H1 (cell line): ENCODE data around the gene DHRS2. TPM values are rescaled to one million over a fixed set of nuclear protein-coding genes. Genes with fewer than 3 reads are reported as not detected.
A peak's percentile ranks its signal among the peaks of the same experiment; 100 is the strongest.

Experiments
- CTCF ChIA-PET: fragments of 300-600 bp; sonication (Branson Sonifier 250); formaldehyde crosslinking; loops from one replicate; lab custom pipeline; 2021; ENCODE audit not compliant: partially characterized antibody; lab: Charles Lee
- POLR2A ChIA-PET: fragments of 300-600 bp; sonication (Branson Sonifier 250); formaldehyde crosslinking; loops from one replicate; lab custom pipeline; 2021; ENCODE audit warnings: inconsistent platforms; ENCODE audit not compliant: partially characterized antibody; lab: Charles Lee
- DNase-seq, 2 experiments: peaks; one replicate each; pipeline versions ENCODE4 v3.0.0 to v3.0.0-alpha.2; 2010 to 2022; ENCODE audit warnings: low spot score in 2 of 2, low read depth in 1 of 2, mixed read lengths in 1 of 2
- FAIRE-seq: peaks from 2 replicates; lab custom pipeline; 2011; peaks lifted over from hg19 to GRCh38; lab: Jason Lieb, UNC
- H2AFZ ChIP-seq: 2 replicates; pipeline ENCODE4 v1.8.1; 2012; ENCODE audit warnings: low read length, inconsistent platforms
- H2AK5ac ChIP-seq: 2 replicates; pipeline ENCODE4 v1.6.1; 2013; ENCODE audit warnings: low read depth, low read length
- H2BK120ac ChIP-seq: replicated peaks from 2 replicates; pipeline ENCODE3; 2013; ENCODE audit warnings: low read depth, low read length, inconsistent platforms
- H2BK12ac ChIP-seq: 2 replicates; pipeline ENCODE4 v1.6.1; 2013; ENCODE audit warnings: low read depth, low read length
- H2BK15ac ChIP-seq: 2 replicates; pipeline ENCODE4 v1.6.1; 2013; ENCODE audit warnings: low read length
- H2BK20ac ChIP-seq: 2 replicates; pipeline ENCODE4 v1.6.1; 2013; ENCODE audit warnings: low read length
- H2BK5ac ChIP-seq: 2 replicates; pipeline ENCODE4 v1.6.1; 2013; ENCODE audit warnings: low read depth, low read length
- H3K14ac ChIP-seq: 2 replicates; pipeline ENCODE4 v1.6.1; 2013; ENCODE audit warnings: inconsistent platforms; ENCODE audit not compliant: insufficient read length
- H3K18ac ChIP-seq: 2 replicates; pipeline ENCODE4 v1.6.1; 2013; ENCODE audit warnings: low read length; ENCODE audit errors: extremely low read depth
- H3K23ac ChIP-seq: 2 replicates; pipeline ENCODE4 v1.6.1; 2013; ENCODE audit warnings: inconsistent platforms; ENCODE audit not compliant: insufficient read length
- H3K23me2 ChIP-seq: 2 replicates; pipeline ENCODE4 v1.6.1; 2013; ENCODE audit warnings: low read depth, low read length
- H3K27ac ChIP-seq: 2 replicates; pipeline ENCODE4 v1.6.1; 2011; ENCODE audit warnings: low read depth, low read length, inconsistent platforms
- H3K27me3 ChIP-seq, 4 experiments: replicated peaks in 1 of 4; 1 replicate in 1 of 4; 2 replicates in 3 of 4; pipeline versions ENCODE4 v1.6.1 to v1.8.1; 2011 to 2013; ENCODE audit warnings: low read length in 3 of 4, mild to moderate bottlenecking in 3 of 4, inconsistent platforms in 2 of 4, mixed read lengths in 2 of 4, moderate library complexity in 1 of 4; ENCODE audit not compliant: control insufficient read depth in 3 of 4, insufficient read depth in 3 of 4; ENCODE audit errors: extremely low read depth in 1 of 4
- H3K36me3 ChIP-seq, 4 experiments: 2 replicates each; pipeline versions ENCODE4 v1.6.1 to v1.8.1; 2011 to 2013; ENCODE audit warnings: mild to moderate bottlenecking in 4 of 4, low read length in 3 of 4, moderate library complexity in 2 of 4, control low read depth in 1 of 4, inconsistent platforms in 1 of 4; ENCODE audit not compliant: insufficient read depth in 4 of 4, control insufficient read depth in 2 of 4
- H3K4ac ChIP-seq: replicated peaks from 2 replicates; pipeline ENCODE3; 2013; ENCODE audit warnings: low read length, low read depth, mixed read lengths, inconsistent platforms; ENCODE audit not compliant: insufficient read length
- H3K4me1 ChIP-seq, 4 experiments: replicated peaks in 1 of 4; 1 replicate in 1 of 4; 2 replicates in 3 of 4; pipeline versions ENCODE4 v1.6.1 to v1.8.1; 2011 to 2013; ENCODE audit warnings: low read length in 3 of 4, inconsistent platforms in 2 of 4, mixed read lengths in 1 of 4; ENCODE audit not compliant: insufficient read depth in 4 of 4, control insufficient read depth in 3 of 4
- H3K4me2 ChIP-seq, 2 experiments: 2 replicates each; pipeline versions ENCODE4 v1.6.1 to v1.8.1; 2011 to 2013; ENCODE audit warnings: low read depth in 2 of 2, low read length in 2 of 2, control low read depth in 1 of 2, inconsistent platforms in 1 of 2, mild to moderate bottlenecking in 1 of 2; ENCODE audit not compliant: insufficient read depth in 1 of 2
- H3K4me3 ChIP-seq, 4 experiments: fragments of 200-600, 300-600 bp in 1 of 4; sonication (generic), shearing (Covaris generic), sonication (Bioruptor Twin) in 1 of 4; 2 replicates each; pipeline versions ENCODE4 v1.5.1 to v1.8.1; 2011 to 2016; ENCODE audit warnings: low read length in 4 of 4, low read depth in 3 of 4, control low read depth in 2 of 4, inconsistent platforms in 2 of 4, mild to moderate bottlenecking in 2 of 4, mixed read lengths in 1 of 4, moderate library complexity in 1 of 4; ENCODE audit not compliant: insufficient read depth in 2 of 4; ENCODE audit errors: extremely low read depth in 1 of 4
- H3K56ac ChIP-seq: replicated peaks from 2 replicates; pipeline ENCODE3; 2013; ENCODE audit warnings: low read depth, mild to moderate bottlenecking, mixed read lengths, low read length, inconsistent platforms; ENCODE audit not compliant: insufficient read length
- H3K79me1 ChIP-seq: 2 replicates; pipeline ENCODE4 v1.6.1; 2013; ENCODE audit warnings: low read depth, low read length, control low read depth
- H3K79me2 ChIP-seq, 2 experiments: 2 replicates each; pipeline versions ENCODE4 v1.6.1 to v1.8.1; 2012 to 2013; ENCODE audit warnings: low read length in 2 of 2, mild to moderate bottlenecking in 2 of 2, inconsistent platforms in 1 of 2; ENCODE audit not compliant: insufficient read depth in 2 of 2, control insufficient read depth in 1 of 2
- H3K9ac ChIP-seq, 4 experiments: replicated peaks in 1 of 4; 1 replicate in 1 of 4; 2 replicates in 3 of 4; pipeline versions ENCODE4 v1.6.1 to v1.8.1; 2011 to 2013; ENCODE audit warnings: low read depth in 3 of 4, low read length in 3 of 4, control low read depth in 2 of 4, mild to moderate bottlenecking in 2 of 4, moderate library complexity in 2 of 4, inconsistent platforms in 1 of 4; ENCODE audit errors: extremely low read depth in 1 of 4
- H3K9me3 ChIP-seq, 2 experiments: 2 replicates each; pipeline versions ENCODE4 v1.6.1 to v1.8.1; 2012 to 2013; ENCODE audit warnings: mild to moderate bottlenecking in 2 of 2, moderate library complexity in 2 of 2, control low read depth in 1 of 2, inconsistent platforms in 1 of 2, low read depth in 1 of 2, low read length in 1 of 2, mixed read lengths in 1 of 2; ENCODE audit not compliant: insufficient read depth in 2 of 2
- H4K20me1 ChIP-seq, 2 experiments: replicated peaks in 1 of 2; 2 replicates each; pipeline versions ENCODE3 to v1.8.1; 2011 to 2013; ENCODE audit warnings: inconsistent platforms in 2 of 2, low read length in 2 of 2, mild to moderate bottlenecking in 1 of 2; ENCODE audit not compliant: insufficient read depth in 2 of 2, control insufficient read depth in 1 of 2
- H4K5ac ChIP-seq: 2 replicates; pipeline ENCODE4 v1.6.1; 2013; ENCODE audit warnings: low read length, low read depth, mixed read lengths, inconsistent platforms; ENCODE audit not compliant: insufficient read length
- H4K8ac ChIP-seq: 2 replicates; pipeline ENCODE4 v1.8.0; 2013; ENCODE audit warnings: mild to moderate bottlenecking, moderate library complexity, low read length, inconsistent platforms; ENCODE audit not compliant: insufficient read depth; ENCODE audit errors: extremely low read depth
- H4K91ac ChIP-seq: replicated peaks from 2 replicates; pipeline ENCODE3; 2013; ENCODE audit warnings: low read length, mixed read lengths, inconsistent platforms; ENCODE audit not compliant: insufficient read length
- BRCA1 ChIP-seq: IDR thresholded peaks from 2 replicates; pipeline ENCODE4 v1.6.1; 2012; ENCODE audit warnings: low read depth, low read length, improper control_type of control experiment
- CREB1 ChIP-seq: IDR thresholded peaks from 2 replicates; pipeline ENCODE4 v1.6.1; 2012; ENCODE audit warnings: inconsistent platforms
- JUND ChIP-seq: IDR thresholded peaks from 2 replicates; pipeline ENCODE4 v1.6.1; 2011; ENCODE audit warnings: mild to moderate bottlenecking, improper control_type of control experiment, low read length
- MAFK ChIP-seq: IDR thresholded peaks from 2 replicates; pipeline ENCODE4 v1.6.1; 2012; ENCODE audit warnings: low read depth, mild to moderate bottlenecking, improper control_type of control experiment, low read length
- PHF8 ChIP-seq: fragments of 200-600 bp; sonication (generic); conservative IDR thresholded peaks from 2 replicates; pipeline ENCODE4 v1.7.1; 2012; ENCODE audit warnings: low read depth, mild to moderate bottlenecking, inconsistent platforms, low read length, moderate library complexity
- POLR2AphosphoS5 ChIP-seq: IDR thresholded peaks from 2 replicates; pipeline ENCODE4 v1.6.1; 2011; ENCODE audit warnings: low read depth, low read length
- POU5F1 ChIP-seq: IDR thresholded peaks from 2 replicates; pipeline ENCODE4 v1.6.1; 2011; ENCODE audit warnings: low read depth, mild to moderate bottlenecking, low read length, moderate library complexity
- RXRA ChIP-seq: IDR thresholded peaks from 2 replicates; pipeline ENCODE4 v1.6.1; 2011; ENCODE audit warnings: low read depth, mild to moderate bottlenecking, low read length, moderate library complexity; ENCODE audit not compliant: insufficient read depth
- SIN3A ChIP-seq, 2 experiments: IDR thresholded peaks in 1 of 2; conservative IDR thresholded peaks in 1 of 2; 2 replicates each; pipeline ENCODE4 v1.6.1; 2011 to 2012; ENCODE audit warnings: low read length in 2 of 2, improper control_type of control experiment in 1 of 2, low read depth in 1 of 2, mild to moderate bottlenecking in 1 of 2
- SRF ChIP-seq: IDR thresholded peaks from 2 replicates; pipeline ENCODE4 v1.6.1; 2011; ENCODE audit warnings: mild to moderate bottlenecking, low read depth, low read length, moderate library complexity
- SUZ12 ChIP-seq: fragments of 200-600 bp; sonication (generic); IDR thresholded peaks from 2 replicates; pipeline ENCODE4 v1.6.1; 2012; ENCODE audit warnings: mild to moderate bottlenecking, inconsistent platforms, low read length, moderate library complexity, mixed read lengths
- TAF1 ChIP-seq: IDR thresholded peaks from 2 replicates; pipeline ENCODE4 v1.6.1; 2011; ENCODE audit warnings: mild to moderate bottlenecking, low read depth, low read length
- TAF7 ChIP-seq: optimal IDR thresholded peaks from 2 replicates; pipeline ENCODE3; 2011; ENCODE audit warnings: low read depth, mild to moderate bottlenecking, inconsistent platforms, low read length, moderate library complexity, borderline replicate concordance
- WGBS, 2 experiments: shearing (Covaris generic) in 1 of 2; methylation state at CpG; one replicate each; pipeline versions ENCODE4 v1.1.6 to v1.1.7; 2013 to 2015; ENCODE audit warnings: low lambda C conversion rate in 2 of 2, mixed read lengths in 2 of 2, inconsistent platforms in 1 of 2, low coverage in 1 of 2, missing lambda C conversion rate in 1 of 2; ENCODE audit not compliant: insufficient replicate concordance in 2 of 2, insufficient coverage in 1 of 2, insufficient read length in 1 of 2; ENCODE audit errors: extremely low coverage in 1 of 2, missing lambda C conversion rate in 1 of 2; 5-methylcytosine and 5-hydroxymethylcytosine counted together
- polyA plus RNA-seq, 7 experiments: library from polyadenylated mRNA; depleted of rRNA in 3 of 7; stranded (reverse) in 5 of 7; unstranded in 2 of 7; fragments of >200 nt in 5 of 7; fragments of 200-250 nt in 2 of 7; gene quantifications; 1 replicate in 5 of 7; 2 replicates in 1 of 7; 4 replicates in 1 of 7; pipeline versions ENCODE4 v1.2.1 to v1.2.3, GENCODE V29; 2011 to 2013; ENCODE audit warnings: missing spikeins in 2 of 7, mixed read lengths in 2 of 7
- total RNA-seq: library from RNA; stranded (reverse); fragmentation: NEBNext Ultra II Directional; extraction: Animal tissue kit (Norgen Biotek cat#: 25700); gene quantifications from 2 replicates; pipeline ENCODE4 v1.2.1, GENCODE V29; 2021

DHRS2 gene
- total and polyA plus RNA-seq, 2 of the 8 experiments (the other 6 are each of a cell fraction or from before 2014, with no cell fraction given) = 1.1 to 3.5 TPM

- Histone ChIP-seq H3K9ac (no peak overlapping the region; a peak in 1 of 7 replicates), H3K23ac (no peak overlapping the region), H4K91ac (no peak overlapping the region), H3K4me1 (peaks cover 2 to 6% (median 2%) of the 10 kb centered on the region in 4 experiments; a peak in 5 of 7 replicates), H2BK5ac (no peak overlapping the region), H4K20me1 (no peaks in the 10 kb centered on the region), H2BK15ac (no peak overlapping the region), H2BK12ac (no peak overlapping the region), H2BK20ac (no peak overlapping the region), H3K56ac (no peak overlapping the region), H3K14ac (no peak overlapping the region), H2AK5ac (no peak overlapping the region), H3K79me1 (no peaks in the 10 kb centered on the region), H3K18ac (no peak overlapping the region; the same call in 1 of the 2 replicates), H3K4me3 (no peak overlapping the region), H3K27me3 (no peaks in the 10 kb centered on the region), H3K27ac (no peak overlapping the region), H3K79me2 (no peaks in the 10 kb centered on the region), H3K36me3 (no peaks in the 10 kb centered on the region), H3K4ac (no peak overlapping the region), H3K4me2 (0 out of 4 replicates have a peak overlapping the region, but pooled peaks of 1 of the 2 experiments have one; percentile 5), H2BK120ac (no peak overlapping the region), H3K9me3 (peaks cover 3 to 5% of the 10 kb centered on the region in 2 experiments; a peak in 2 of 4 replicates), H4K8ac (no peak overlapping the region), H4K5ac (no peak overlapping the region), H2AFZ (no peak overlapping the region), H3K23me2 (no peaks in the 10 kb centered on the region)
- ChIA-PET CTCF (interaction anchor here (0.7 to 3.8 kb wide), 10 partner anchors 9 to 692 kb away, joined by 3 to 47 read pairs (median 4); partner anchors contain the start of gene DHRS4), POLR2A (interaction anchor here (0.9 to 1.5 kb wide), 2 partner anchors 8 to 52 kb away, joined by 3 read pairs; no protein-coding TSS in a partner anchor)
- WGBS, 2 experiments = 82% methylated on average over 4 of the region's 4 CpGs; no CpG with 5 or more reads in 1 of the 2 experiments
- no peak for DNase-seq
- FAIRE-seq = no peak
- TF ChIP-seq CREB1 (no peak), PHF8 (no peak), BRCA1 (no peak), RXRA (no peak), SRF (no peak), TAF1 (no peak), TAF7 (no peak), SUZ12 (no peak), SIN3A (conservative IDR thresholded peaks at IDR 0.05 in 1 of 2, IDR thresholded peaks at IDR 0.05 in 1 of 2; ENCODE audit: low read depth in 1 of 2, low read length in 2 of 2) (no peak), POU5F1 (no peak), MAFK (no peak), JUND (no peak), POLR2AphosphoS5 (no peak)
These were observed 5.2 kb downstream of the DHRS2 start for GRCh38 chr14:23641180-23641914.
